Measurements from ENCODE around the gene CSNK1G3. TPM values are rescaled to one million over a fixed set of nuclear protein-coding genes. Genes with fewer than 3 reads are reported as not detected.

CSNK1G3 gene
- total and polyA plus RNA-seq, 11 donors: 4.0 to 34.3 (median 25.2) TPM

GRCh38 chr5:123610665-123611405 lies 98.9 kb downstream of the CSNK1G3 start:
- no peak overlapping the region for H3K4me3 ChIP-seq
- H3K9me3 ChIP-seq: no peaks in the 10 kb centered on the region
- TF ChIP-seq POLR2A (IDR thresholded peaks at IDR 0.05): no peak
- TF ChIP-seq, protein P1, sequence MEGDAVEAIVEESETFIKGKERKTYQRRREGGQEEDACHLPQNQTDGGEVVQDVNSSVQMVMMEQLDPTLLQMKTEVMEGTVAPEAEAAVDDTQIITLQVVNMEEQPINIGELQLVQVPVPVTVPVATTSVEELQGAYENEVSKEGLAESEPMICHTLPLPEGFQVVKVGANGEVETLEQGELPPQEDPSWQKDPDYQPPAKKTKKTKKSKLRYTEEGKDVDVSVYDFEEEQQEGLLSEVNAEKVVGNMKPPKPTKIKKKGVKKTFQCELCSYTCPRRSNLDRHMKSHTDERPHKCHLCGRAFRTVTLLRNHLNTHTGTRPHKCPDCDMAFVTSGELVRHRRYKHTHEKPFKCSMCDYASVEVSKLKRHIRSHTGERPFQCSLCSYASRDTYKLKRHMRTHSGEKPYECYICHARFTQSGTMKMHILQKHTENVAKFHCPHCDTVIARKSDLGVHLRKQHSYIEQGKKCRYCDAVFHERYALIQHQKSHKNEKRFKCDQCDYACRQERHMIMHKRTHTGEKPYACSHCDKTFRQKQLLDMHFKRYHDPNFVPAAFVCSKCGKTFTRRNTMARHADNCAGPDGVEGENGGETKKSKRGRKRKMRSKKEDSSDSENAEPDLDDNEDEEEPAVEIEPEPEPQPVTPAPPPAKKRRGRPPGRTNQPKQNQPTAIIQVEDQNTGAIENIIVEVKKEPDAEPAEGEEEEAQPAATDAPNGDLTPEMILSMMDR (IDR thresholded peaks at IDR 0.05): peak; percentile 89 to 99 (median 96)
- intact Hi-C loops (cut with DNase I): loop anchor here in 9 of 10 donors (2.0 to 10.0 kb wide), 7 partner anchors 99 to 1109 kb away; partner anchors contain the start of genes CEP120 (in 7 of the 9) and CSNK1G3 (in 1 of the 9)
- peak in 3 of 4 donors; percentile 50 to 70 (median 54) for ATAC-seq
- DNase-seq: no peak
- 37 to 43% (median 39%) methylated on average over 5 of the region's 5 CpGs for WGBS, 4 donors
- no peak overlapping the region for H3K27ac ChIP-seq
- peaks cover 0 to 41% (median 24%) of the 10 kb centered on the region in 9 donors for H3K36me3 ChIP-seq
- peaks cover 0 to 7% (median 0%) of the 10 kb centered on the region in 12 donors for H3K4me1 ChIP-seq
- H3K27me3 ChIP-seq: no peaks in the 10 kb centered on the region

GRCh38 chr5:123611406-123611709 lies 99.4 kb downstream of the CSNK1G3 start:
- Histone ChIP-seq H3K4me1 (peaks cover 0 to 7% (median 0%) of the 10 kb centered on the region in 12 donors), H3K27me3 (no peaks in the 10 kb centered on the region), H3K9me3 (no peaks in the 10 kb centered on the region), H3K4me3 (no peak overlapping the region), H3K36me3 (peaks cover 0 to 43% (median 25%) of the 10 kb centered on the region in 9 donors), H3K27ac (no peak overlapping the region)
- 63 to 83% (median 70%) methylated on average over 1 of the region's 1 CpG for WGBS, 4 donors
- TF ChIP-seq, protein P1 (IDR thresholded peaks at IDR 0.05): peak in 1 of 12 donors; percentile 2
- no peak for TF ChIP-seq POLR2A (IDR thresholded peaks at IDR 0.05)
- ATAC-seq (no peak), DNase-seq (no peak)
- intact Hi-C loops (cut with DNase I): loop anchor here in 9 of 10 donors (2.0 to 10.0 kb wide), 7 partner anchors 99 to 1109 kb away; partner anchors contain the start of genes CEP120 (in 7 of the 9) and CSNK1G3 (in 1 of the 9)

GRCh38 chr5:123617561-123617960 lies 105.6 kb downstream of the CSNK1G3 start:
- Histone ChIP-seq H3K9me3 (no peaks in the 10 kb centered on the region), H3K36me3 (peaks cover 0 to 35% (median 23%) of the 10 kb centered on the region in 9 donors), H3K4me1 (no peaks in the 10 kb centered on the region), H3K4me3 (no peak overlapping the region), H3K27ac (no peak overlapping the region), H3K27me3 (no peaks in the 10 kb centered on the region)
- intact Hi-C loops (cut with DNase I): loop anchor here in 1 of 10 donors (10.0 kb wide), 1 partner anchor 1113 kb away; no protein-coding TSS in a partner anchor
- DNase-seq (no peak), ATAC-seq (no peak)
- no peak for TF ChIP-seq POLR2A (IDR thresholded peaks at IDR 0.05)
- TF ChIP-seq, protein P1 (IDR thresholded peaks at IDR 0.05): no peak

- no peak for DNase-seq
- intact Hi-C loops (cut with DNase I): no loop called here
- Histone ChIP-seq H3K36me3 (no peaks in the 10 kb centered on the region), H3K27me3 (no peaks in the 10 kb centered on the region), H3K9me3 (peaks cover 0 to 37% (median 18%) of the 10 kb centered on the region in 12 donors), H3K27ac (no peak overlapping the region), H3K4me3 (no peak overlapping the region), H3K4me1 (no peaks in the 10 kb centered on the region)
- TF ChIP-seq POLR2A (IDR thresholded peaks at IDR 0.05): no peak
- TF ChIP-seq, protein P1 (IDR thresholded peaks at IDR 0.05): no peak
- no peak for ATAC-seq
- WGBS, 4 donors: 87 to 92% (median 89%) methylated on average over 2 of the region's 2 CpGs
These were observed 114.1 kb downstream of the CSNK1G3 start for GRCh38 chr5:123626051-123626450.
